ENCODE data around the gene ATG16L2.
"Not testable (repeated sequence)": the region's sequence is repeated elsewhere in the genome, so short reads cannot be mapped to it uniquely, and the experiment has no call there.

ATG16L2 gene

DNA sequence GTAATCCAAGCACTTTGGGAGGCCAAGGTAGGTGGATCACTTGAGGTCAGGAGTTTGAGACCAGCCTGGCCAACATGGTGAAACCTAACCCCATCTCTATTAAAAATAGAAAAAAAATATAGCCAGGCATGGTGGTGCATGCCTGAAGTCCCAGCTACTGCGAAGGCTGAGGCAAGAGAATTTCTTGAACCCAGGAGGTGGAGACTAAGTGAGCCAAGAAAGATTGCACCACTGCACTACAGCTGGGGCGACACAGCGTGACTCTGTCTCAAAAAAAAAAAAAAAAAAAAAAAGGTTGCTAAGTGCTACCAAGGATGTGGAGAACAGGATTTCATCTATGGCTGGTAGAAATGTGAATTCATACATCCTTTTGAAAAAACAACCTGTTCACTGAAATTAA lies 36.6 kb downstream of the ATG16L2 start:
- no peak for DNase-seq

- no peak for DNase-seq
Measured at GRCh38 chr11:72851726-72852125, 37.5 kb downstream of the ATG16L2 start.

DNA sequence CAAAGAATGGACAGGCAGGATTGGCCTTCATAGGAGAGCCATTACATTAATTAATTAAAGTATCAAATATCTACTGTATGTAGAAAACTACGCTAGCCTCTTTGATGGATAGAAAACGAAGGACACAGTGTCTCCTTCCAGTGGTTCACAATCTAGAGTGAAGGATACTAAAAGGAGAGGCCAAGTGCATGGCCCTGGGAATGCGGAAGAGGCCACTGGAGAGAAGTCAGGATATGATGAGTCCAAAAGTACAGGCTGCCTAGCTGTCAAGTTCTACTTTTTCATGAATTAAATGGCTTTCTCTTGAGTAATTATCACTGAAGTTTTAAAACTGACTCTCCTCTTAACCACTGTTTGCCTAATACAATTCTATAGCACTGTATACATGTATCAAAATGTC lies 41.9 kb downstream of the ATG16L2 start:
- no peak for DNase-seq

DNA sequence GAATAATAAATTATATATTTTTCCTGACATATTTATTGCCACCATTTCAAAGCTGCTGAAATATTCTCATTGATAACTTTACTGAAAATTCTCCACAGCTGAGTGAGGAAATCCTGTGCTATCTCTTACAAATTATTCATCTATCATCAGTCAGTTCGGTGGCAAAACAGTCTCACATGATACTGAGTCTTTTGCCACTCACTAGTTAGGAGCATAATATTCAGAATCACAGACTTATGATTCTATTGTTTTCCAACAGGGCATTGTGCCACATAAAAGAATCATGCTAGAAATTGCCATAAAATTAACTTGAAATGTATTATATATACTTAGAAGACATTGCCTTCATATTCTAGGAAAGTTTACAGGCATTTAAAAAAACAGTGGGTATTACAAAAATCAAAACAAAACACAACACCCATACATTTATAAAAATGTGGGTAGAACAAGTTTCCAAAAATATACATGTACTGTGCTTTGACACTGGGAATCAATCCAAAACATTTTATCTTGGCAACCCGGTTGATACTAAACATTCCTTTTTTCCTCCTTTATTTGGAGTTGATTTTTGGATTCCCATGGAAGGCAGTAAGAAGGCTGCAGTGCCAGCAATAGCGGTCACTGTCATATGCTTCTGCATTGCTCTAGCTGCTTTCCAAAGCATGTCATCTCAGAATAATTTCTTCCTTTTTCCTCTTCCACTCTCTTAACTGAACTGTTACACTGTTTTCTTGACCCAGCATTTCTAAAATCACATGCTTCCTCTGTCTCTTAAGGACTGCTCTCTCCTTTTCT lies 42.5 kb downstream of the ATG16L2 start:
- no peak for DNase-seq

DNA sequence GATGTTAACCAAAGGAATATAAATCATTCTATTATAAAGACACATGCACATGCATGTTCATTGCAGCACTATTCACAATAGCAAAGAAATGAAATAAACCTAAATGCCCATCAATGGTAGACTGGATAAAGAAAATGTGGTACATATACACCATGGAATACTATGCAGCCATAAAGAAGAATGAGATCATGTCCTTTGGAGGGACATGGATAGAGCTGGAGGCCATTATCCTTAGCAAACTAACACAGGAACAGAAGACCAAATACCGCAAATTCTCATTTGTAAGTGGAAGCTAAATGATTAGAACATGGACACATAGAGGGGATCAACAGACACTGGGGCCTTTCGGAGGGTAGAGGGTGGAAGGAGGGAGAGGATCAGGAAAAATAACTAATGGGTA lies 44.1 kb downstream of the ATG16L2 start:
- not testable (repeated sequence) for DNase-seq

GRCh38 chr11:72859126-72859525 lies 44.9 kb downstream of the ATG16L2 start:
- no peak for DNase-seq

DNA sequence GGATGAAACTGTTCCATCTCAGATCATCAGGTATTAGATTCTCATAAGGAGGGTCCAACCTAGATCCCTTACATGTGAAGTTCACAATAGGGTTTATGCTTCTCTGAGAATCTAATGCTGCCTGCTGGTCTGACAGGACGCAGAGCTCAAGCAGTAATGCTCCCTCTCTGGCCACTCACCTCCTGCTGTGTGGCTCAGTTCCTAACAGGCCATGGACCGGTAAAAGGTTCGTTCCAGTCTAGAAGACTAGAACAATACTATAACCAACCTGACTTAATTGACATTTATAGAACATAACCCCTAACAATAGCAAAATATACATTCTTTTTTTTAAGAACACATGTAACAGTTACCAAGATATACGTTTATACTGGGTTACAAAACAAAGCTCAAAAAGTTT lies 45.8 kb downstream of the ATG16L2 start:
- DNase-seq, result no peak

DNA sequence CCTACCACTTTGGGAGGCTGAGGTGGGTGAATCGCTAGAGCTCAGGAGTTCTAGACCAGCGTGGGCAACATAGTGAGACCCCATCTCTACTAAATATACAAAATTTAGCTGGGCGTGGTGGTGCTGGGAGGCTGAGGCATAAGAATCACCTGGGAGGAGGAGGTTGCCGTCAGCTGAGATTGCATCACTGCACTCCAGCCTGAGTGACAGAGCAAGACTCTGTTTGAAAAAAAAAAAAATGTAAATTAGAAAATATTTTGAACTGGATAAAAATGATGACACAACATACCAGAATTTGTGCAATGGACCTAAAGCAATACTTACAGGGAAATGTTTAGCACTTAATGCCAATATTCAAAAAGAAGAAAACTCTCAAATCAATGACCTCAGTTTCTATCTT lies 46.4 kb downstream of the ATG16L2 start:
- no peak for DNase-seq

GRCh38 chr11:72863091-72863490 lies 48.9 kb downstream of the ATG16L2 start:
- DNase-seq, result no peak

- DNase-seq, result no peak
Measured at GRCh38 chr11:72863916-72864315, 49.7 kb downstream of the ATG16L2 start.

DNA sequence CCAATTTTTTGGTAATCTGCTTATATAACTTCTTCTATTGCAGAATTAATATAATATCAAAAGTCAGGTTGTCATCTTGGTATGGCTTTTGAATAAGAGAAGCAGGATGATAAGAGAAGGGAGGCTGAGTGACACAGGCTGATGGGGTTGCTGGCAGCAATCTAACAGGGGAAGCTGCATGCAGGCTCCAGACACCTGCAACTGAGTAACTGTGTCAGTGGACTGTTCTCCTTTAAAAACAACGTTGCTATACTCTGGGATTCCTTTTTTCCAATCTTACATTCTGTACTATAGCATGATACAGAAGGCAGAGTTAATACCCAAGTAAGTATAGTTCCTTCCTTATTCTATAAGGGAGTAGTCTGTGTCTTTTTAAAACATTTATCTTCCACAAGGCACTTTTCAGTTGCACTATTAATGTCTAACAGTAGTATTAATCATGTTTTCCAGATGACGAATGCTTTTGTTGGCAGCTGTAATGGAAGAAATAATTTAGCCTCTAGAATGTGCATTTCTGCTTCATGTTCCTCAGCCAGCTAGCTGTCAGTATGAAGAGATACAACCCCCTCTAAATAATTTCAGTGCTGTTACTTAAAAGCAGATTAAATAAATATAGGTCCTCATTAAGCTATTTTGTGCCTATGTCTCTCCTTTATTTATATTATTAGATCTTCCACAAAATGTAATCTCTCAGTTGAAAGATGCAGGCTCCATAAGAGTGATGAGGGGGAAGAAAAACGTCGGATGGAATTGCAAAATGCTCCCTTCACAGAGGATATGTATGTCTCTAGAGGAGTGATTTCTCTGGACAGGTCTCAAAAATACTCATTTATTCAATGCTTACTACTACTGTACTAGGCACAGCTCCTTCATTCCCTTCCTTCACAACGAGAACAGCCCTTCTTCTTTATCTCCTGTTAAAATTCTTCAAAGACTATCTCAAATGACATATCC lies 50.8 kb downstream of the ATG16L2 start:
- DNase-seq, result no peak

DNA sequence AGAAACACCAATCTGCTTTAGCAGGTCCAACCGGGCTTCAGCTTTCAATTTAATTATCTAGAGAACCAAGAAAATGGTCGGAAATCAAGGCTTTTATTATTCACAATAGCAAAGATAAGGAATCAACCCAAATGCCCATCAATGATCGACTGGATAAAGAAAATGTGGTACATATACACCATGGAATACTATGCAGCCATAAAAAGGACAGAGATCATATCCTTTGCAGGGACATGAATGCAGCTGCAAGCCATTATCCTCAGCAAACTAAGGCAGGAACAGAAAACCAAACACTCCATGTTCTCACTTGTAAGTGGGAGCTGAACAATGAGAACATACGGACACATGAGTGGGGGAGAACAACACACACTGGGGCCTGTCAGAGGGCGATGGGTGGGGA lies 53.8 kb downstream of the ATG16L2 start:
- DNase-seq, result no peak

DNA sequence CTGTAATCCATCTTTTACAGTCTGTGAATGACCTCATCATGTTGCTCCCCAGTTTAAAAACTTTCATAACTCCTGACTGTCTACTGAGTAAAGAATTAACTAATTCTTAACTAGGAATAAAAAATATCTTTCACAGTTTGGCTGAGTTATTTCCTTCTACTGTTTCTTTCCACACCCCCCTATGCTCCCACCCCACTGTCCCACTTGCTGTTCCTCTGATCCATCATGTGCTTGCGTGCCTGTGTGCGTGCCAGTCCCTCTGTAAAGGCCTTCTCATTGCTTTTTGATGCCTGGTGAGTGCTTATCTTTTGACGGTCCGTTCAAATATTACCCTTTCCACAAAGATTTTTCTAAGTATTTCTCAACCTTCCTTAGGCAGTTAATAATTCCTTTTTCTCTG lies 55.6 kb downstream of the ATG16L2 start:
- no peak for DNase-seq

- DNase-seq, result no peak
Measured at GRCh38 chr11:72871119-72871518, 56.9 kb downstream of the ATG16L2 start.

DNA sequence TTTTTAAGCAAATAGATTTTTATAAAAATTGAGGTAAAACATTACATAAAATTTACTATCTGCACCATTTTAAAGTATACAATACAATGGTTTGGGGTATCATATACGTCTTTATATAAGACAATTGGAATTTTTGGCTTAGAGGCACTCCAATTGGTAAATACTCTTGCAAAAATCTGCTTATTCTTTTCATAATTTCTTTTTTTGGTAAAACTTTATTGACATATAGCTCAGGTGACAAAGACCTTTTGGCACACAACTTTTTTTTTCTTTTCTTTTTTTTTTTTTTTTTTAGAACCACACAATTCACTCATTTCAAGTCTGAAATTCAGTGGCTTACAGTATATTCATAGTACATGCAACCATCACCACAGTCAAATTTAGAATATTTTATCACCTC lies 57.8 kb downstream of the ATG16L2 start:
- DNase-seq, result no peak

DNA sequence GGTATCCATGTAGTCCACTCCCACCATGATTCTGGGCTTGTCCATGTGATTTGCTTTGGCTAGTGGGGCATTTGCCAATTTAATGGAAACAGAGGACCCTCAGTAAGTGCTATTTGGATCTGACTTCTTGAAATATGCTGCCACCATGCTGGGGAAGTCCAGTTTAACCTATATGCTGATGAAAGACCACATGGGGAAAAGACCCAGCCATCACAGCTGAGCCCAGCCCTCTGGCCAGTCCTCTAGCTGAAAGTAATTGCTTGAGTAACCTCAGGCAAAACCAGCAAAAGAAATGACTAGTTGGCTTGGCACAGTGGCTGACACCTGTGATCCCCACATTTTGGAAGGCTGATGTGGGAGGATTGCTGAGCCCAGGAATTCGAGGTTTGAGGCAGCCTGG lies 61.5 kb downstream of the ATG16L2 start:
- no peak for DNase-seq

- DNase-seq, result no peak
Measured at GRCh38 chr11:72876147-72876546, 61.9 kb downstream of the ATG16L2 start.

Measured in CD4-positive, alpha-beta T cell treated with Interleukin-17A for 4 hours (primary cell).